GM18508 (cell line): Measurements from ENCODE around the gene C10orf90.

ENCODE experiments used
- ATAC-seq: cut with Tn5 transposase; IDR thresholded peaks from one replicate; pipeline ENCODE4 v1.9.1; 2021; ENCODE audit warnings: moderate number of reproducible peaks; ENCODE audit not compliant: insufficient read depth, unreplicated experiment

The C10orf90 gene

GRCh38 chr10:126592901-126593300 lies 77.6 kb downstream of the C10orf90 start:
- ATAC-seq, result no peak

DNA sequence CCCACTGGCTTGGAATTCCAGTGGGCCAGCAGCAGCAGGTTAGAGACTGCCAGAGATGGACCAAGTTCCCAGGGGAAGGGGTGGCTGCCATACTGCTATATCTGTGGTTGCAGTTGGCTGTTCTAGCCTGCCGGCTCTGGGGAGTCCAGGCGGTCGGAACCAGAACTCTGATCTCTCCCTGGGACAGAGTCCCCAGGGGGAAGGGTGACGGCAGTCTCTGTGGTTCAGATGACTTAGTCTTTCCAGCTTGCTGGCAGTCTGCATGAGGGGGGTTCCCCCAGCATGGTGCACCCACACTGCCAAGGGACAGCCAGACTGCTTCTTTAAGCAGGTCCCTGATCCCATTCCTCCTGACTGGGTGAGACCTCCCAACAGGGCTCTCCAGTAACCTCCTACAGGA lies 82.5 kb downstream of the C10orf90 start:
- no peak for ATAC-seq

- ATAC-seq, result no peak
Measured at GRCh38 chr10:126586878-126587277, 83.6 kb downstream of the C10orf90 start.

GRCh38 chr10:126586128-126586527 lies 84.4 kb downstream of the C10orf90 start:
- no peak for ATAC-seq

GRCh38 chr10:126585249-126586017 lies 85.1 kb downstream of the C10orf90 start:
- ATAC-seq, result no peak

GRCh38 chr10:126584836-126585235 lies 85.7 kb downstream of the C10orf90 start:
- no peak for ATAC-seq

- ATAC-seq, result no peak
Measured at GRCh38 chr10:126583552-126584200, 86.8 kb downstream of the C10orf90 start.

DNA sequence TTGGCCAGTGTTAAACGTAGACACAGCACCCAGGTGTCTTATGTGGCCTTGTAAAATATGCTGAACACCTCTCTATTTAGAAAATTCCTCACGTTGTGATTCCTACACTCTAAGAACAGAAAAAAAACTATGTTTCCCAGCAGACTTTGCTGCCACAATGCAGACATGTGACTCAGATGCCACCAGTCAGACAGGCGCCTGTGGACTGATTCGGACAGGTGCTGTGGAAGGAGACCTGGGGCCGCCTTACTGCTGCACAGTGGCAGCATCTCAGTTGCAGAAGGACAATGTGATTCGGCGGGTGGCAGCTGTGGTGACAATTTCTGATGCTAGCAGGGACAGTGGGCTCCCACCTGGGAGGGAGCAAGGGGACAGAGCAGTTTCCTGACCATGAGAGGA lies 88.8 kb downstream of the C10orf90 start:
- no peak for ATAC-seq

DNA sequence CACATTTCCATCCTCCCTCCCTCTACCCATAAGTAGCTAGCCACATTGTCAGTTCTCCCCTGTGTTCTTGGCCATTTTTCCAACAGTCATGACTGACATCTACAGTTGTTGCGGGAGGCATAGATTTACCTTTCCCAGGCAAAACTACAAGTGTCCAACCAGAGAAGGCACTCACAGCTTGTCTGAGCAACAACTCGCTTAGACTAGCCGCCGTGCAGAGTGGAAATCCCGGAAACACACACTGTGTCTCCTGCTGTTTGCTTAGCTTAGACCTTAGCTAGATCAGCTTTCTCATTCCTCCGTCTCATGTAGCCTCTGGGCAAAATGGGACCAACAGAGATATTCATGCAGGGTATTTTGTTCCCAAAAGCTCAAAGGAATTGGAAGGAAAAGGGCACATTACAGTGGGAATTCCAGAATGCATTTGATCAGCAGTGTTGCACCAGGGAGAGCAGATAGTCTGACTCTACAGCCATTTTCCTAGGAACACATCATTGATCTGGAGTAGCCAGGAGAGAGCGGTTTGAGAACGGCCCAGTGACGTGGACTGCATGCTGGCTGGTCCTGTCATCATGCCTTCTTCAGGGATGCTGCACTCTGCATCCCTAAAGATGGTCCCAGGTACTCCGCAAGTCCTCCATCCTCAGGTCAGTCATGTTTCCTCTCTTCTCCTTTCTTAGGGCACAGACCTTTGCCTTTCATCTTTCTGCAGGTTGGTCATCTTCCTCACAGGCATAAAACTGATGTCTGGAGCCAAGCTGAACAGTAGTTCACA lies 89.4 kb downstream of the C10orf90 start:
- no peak for ATAC-seq

- no peak for ATAC-seq
Measured at GRCh38 chr10:126576336-126576735, 94.2 kb downstream of the C10orf90 start.

GRCh38 chr10:126570621-126571602 lies 99.6 kb downstream of the C10orf90 start:
- ATAC-seq, result no peak

- no peak for ATAC-seq
Measured at GRCh38 chr10:126570245-126570570, 100.3 kb downstream of the C10orf90 start.

DNA sequence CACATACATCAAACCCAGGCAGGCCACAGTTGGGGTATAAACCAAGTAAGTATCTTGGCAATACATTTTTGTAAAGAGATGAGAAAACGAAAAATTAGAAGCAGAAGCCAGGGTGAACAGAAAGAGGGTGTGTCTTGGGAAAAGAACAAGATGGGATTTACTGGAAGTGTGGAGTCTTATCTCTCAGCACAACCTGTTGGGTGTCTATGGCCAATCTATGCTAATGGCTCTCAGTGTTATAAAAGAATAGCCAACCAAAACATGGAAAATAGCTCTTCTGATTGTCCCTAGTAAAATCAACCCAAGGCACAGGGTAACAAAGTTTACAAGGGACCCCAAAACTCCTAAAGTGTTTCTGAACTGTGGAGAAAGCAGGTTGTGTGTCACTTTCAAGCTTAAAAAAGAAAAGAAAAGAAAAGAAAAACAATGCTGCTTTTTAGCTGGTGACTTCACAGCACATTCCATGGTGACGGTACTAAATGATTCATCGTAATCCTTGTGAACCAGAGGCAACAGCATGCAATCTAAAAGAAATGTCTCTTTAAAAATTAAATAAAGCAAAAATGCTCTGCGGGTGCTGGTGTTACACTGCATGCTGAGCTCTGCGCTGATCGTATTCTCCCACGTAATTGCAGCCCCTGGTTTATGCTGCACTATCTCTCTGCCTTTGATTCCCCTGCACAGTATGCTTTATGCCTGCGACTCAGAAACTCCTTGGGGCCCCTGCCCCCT lies 100.8 kb downstream of the C10orf90 start:
- ATAC-seq, result no peak

- ATAC-seq, result no peak
Measured at GRCh38 chr10:126568809-126569385, 101.6 kb downstream of the C10orf90 start.

- ATAC-seq, result no peak
Measured at GRCh38 chr10:126565871-126566270, 104.6 kb downstream of the C10orf90 start.

DNA sequence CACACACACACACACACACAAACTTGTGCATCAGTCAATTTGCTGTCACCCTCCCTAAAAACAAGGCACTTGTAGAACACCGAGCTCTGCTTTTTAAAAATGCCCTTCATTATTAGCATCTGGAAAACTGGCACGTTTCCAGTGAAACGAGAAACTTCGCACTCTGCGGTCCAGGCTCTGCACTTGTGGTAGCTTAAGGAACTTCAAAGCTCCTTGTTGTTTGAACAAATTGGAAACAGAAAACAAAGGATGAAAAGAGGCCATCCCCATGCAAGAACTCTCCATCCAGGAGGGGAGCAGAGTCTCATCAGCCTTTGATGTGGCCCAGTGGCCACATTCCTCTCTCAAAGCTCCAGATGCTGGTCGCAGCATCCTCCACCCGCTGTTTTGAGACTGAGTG lies 105.1 kb downstream of the C10orf90 start:
- no peak for ATAC-seq

- no peak for ATAC-seq
Measured at GRCh38 chr10:126564326-126564888, 106.1 kb downstream of the C10orf90 start.

- no peak for ATAC-seq
Measured at GRCh38 chr10:126563361-126563760, 107.1 kb downstream of the C10orf90 start.
